ENCODE results near the gene UBE2U.

- TF ChIP-seq CTCF (conservative IDR thresholded peaks at IDR 0.05; ENCODE audit: low read depth in 2 of 2) (no peak), EZH2 (IDR thresholded peaks at IDR 0.05; ENCODE audit: low read depth, unreplicated experiment) (no peak), ZNF114 (CRISPR knock-in tag; IDR thresholded peaks at IDR 0.05) (no peak), REST (IDR thresholded peaks at IDR 0.05; ENCODE audit: unreplicated experiment) (no peak), POLR2AphosphoS5 (IDR thresholded peaks at IDR 0.05; ENCODE audit: low read depth) (no peak), STAT1 (IDR thresholded peaks at IDR 0.05; ENCODE audit: unreplicated experiment) (no peak), JUNB (IDR thresholded peaks at IDR 0.05; ENCODE audit: unreplicated experiment) (no peak), CREB1 (CRISPR knock-in tag; IDR thresholded peaks at IDR 0.05; ENCODE audit: low read depth) (no peak), EZH2phosphoT487 (IDR thresholded peaks at IDR 0.05; ENCODE audit: unreplicated experiment) (no peak), ETS1 (IDR thresholded peaks at IDR 0.05) (no peak)
These were observed 83.6 kb downstream of the UBE2U start for GRCh38 chr1:64287071-64287470.

Data from GM23338 (cell line).